Measurements from ENCODE around the gene ESYT3. TPM values are rescaled to one million over a fixed set of nuclear protein-coding genes. Genes with fewer than 3 reads are reported as not detected.

ESYT3 gene
- total and polyA plus RNA-seq, 2 experiments from 2014 or later, result 3.5 to 8.2 TPM

GRCh38 chr3:138507524-138507923, 73.1 kb downstream of the ESYT3 start:
- H3K27ac ChIP-seq (ENCODE audit: low read depth), result no peak overlapping the region
- H3K79me2 ChIP-seq (replicated peaks; ENCODE audit: insufficient read depth), result no peaks in the 10 kb centered on the region
- peaks cover 9% of the 10 kb centered on the region for H3K27me3 Mint-ChIP-seq (ENCODE audit: insufficient read depth, low read depth, poor library complexity)
- no peak for ATAC-seq
- H3K4me2 ChIP-seq, result no peak overlapping the region
- no peak overlapping the region for H3K4me3 Mint-ChIP-seq
- H3K36me3 Mint-ChIP-seq (ENCODE audit: low read depth), result no peaks in the 10 kb centered on the region
- H3K4me3 ChIP-seq, result no peak overlapping the region
- H3K9me2 ChIP-seq (ENCODE audit: insufficient read depth), result no peaks in the 10 kb centered on the region
- H3K36me3 ChIP-seq (ENCODE audit: insufficient read depth), result no peaks in the 10 kb centered on the region
- no peak overlapping the region for H3K27ac Mint-ChIP-seq
- no peak for DNase-seq (ENCODE audit: low spot score)
- peaks cover 9% of the 10 kb centered on the region; the same call in 1 of the 2 replicates for H3K4me1 ChIP-seq (ENCODE audit: insufficient read depth)
- no peaks in the 10 kb centered on the region for H3K9me3 Mint-ChIP-seq
- no peaks in the 10 kb centered on the region for H4K20me1 ChIP-seq (replicated peaks; ENCODE audit: insufficient read depth)
- no peaks in the 10 kb centered on the region for H3F3A ChIP-seq (replicated peaks; ENCODE audit: low read depth)
- peaks cover 8% of the 10 kb centered on the region for H3K4me1 Mint-ChIP-seq
- no peaks in the 10 kb centered on the region for H3K27me3 ChIP-seq (ENCODE audit: insufficient read depth)
- no peak for TF ChIP-seq ZNF331 (CRISPR knock-in tag; IDR thresholded peaks at IDR 0.05; ENCODE audit: low read depth)
- TF ChIP-seq, protein P1, sequence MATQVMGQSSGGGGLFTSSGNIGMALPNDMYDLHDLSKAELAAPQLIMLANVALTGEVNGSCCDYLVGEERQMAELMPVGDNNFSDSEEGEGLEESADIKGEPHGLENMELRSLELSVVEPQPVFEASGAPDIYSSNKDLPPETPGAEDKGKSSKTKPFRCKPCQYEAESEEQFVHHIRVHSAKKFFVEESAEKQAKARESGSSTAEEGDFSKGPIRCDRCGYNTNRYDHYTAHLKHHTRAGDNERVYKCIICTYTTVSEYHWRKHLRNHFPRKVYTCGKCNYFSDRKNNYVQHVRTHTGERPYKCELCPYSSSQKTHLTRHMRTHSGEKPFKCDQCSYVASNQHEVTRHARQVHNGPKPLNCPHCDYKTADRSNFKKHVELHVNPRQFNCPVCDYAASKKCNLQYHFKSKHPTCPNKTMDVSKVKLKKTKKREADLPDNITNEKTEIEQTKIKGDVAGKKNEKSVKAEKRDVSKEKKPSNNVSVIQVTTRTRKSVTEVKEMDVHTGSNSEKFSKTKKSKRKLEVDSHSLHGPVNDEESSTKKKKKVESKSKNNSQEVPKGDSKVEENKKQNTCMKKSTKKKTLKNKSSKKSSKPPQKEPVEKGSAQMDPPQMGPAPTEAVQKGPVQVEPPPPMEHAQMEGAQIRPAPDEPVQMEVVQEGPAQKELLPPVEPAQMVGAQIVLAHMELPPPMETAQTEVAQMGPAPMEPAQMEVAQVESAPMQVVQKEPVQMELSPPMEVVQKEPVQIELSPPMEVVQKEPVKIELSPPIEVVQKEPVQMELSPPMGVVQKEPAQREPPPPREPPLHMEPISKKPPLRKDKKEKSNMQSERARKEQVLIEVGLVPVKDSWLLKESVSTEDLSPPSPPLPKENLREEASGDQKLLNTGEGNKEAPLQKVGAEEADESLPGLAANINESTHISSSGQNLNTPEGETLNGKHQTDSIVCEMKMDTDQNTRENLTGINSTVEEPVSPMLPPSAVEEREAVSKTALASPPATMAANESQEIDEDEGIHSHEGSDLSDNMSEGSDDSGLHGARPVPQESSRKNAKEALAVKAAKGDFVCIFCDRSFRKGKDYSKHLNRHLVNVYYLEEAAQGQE (IDR thresholded peaks at IDR 0.05; ENCODE audit: unreplicated experiment), result no peak
- no peak overlapping the region for H2AFZ ChIP-seq

GRCh38 chr3:138509586-138509985, 75.2 kb downstream of the ESYT3 start:
- ATAC-seq (no peak), DNase-seq (ENCODE audit: low spot score) (no peak)
- Histone ChIP-seq H3F3A (replicated peaks; ENCODE audit: low read depth) (no peaks in the 10 kb centered on the region), H2AFZ (no peak overlapping the region), H3K27ac (ENCODE audit: low read depth) (no peak overlapping the region), H3K4me2 (no peak overlapping the region), H3K27me3 (ENCODE audit: insufficient read depth) (no peaks in the 10 kb centered on the region), H4K20me1 (replicated peaks; ENCODE audit: insufficient read depth) (no peaks in the 10 kb centered on the region), H3K79me2 (replicated peaks; ENCODE audit: insufficient read depth) (no peaks in the 10 kb centered on the region), H3K36me3 (ENCODE audit: insufficient read depth) (no peaks in the 10 kb centered on the region), H3K9me2 (ENCODE audit: insufficient read depth) (no peaks in the 10 kb centered on the region), H3K4me1 (ENCODE audit: insufficient read depth) (peaks cover 9% of the 10 kb centered on the region; the same call in 1 of the 2 replicates), H3K4me3 (no peak overlapping the region)
- Mint-ChIP-seq H3K36me3 (ENCODE audit: low read depth) (no peaks in the 10 kb centered on the region), H3K4me3 (no peak overlapping the region), H3K4me1 (peaks cover 13% of the 10 kb centered on the region), H3K27me3 (ENCODE audit: insufficient read depth, low read depth, poor library complexity) (peaks cover 9% of the 10 kb centered on the region), H3K27ac (no peak overlapping the region), H3K9me3 (no peaks in the 10 kb centered on the region)
- TF ChIP-seq ETS1 (IDR thresholded peaks at IDR 0.05), result no peak
- no peak for TF ChIP-seq NANOG (IDR thresholded peaks at IDR 0.05; ENCODE audit: borderline replicate concordance)
- no peak for TF ChIP-seq POLR2AphosphoS5 (IDR thresholded peaks at IDR 0.05; ENCODE audit: low read depth)
- TF ChIP-seq STAT1 (IDR thresholded peaks at IDR 0.05; ENCODE audit: unreplicated experiment), result no peak
- no peak for TF ChIP-seq CTCF (conservative IDR thresholded peaks at IDR 0.05; ENCODE audit: low read depth in 2 of 2)
- TF ChIP-seq, protein P1 (IDR thresholded peaks at IDR 0.05; ENCODE audit: unreplicated experiment), result no peak
